Measurements from ENCODE around the gene DICER1.

DNA sequence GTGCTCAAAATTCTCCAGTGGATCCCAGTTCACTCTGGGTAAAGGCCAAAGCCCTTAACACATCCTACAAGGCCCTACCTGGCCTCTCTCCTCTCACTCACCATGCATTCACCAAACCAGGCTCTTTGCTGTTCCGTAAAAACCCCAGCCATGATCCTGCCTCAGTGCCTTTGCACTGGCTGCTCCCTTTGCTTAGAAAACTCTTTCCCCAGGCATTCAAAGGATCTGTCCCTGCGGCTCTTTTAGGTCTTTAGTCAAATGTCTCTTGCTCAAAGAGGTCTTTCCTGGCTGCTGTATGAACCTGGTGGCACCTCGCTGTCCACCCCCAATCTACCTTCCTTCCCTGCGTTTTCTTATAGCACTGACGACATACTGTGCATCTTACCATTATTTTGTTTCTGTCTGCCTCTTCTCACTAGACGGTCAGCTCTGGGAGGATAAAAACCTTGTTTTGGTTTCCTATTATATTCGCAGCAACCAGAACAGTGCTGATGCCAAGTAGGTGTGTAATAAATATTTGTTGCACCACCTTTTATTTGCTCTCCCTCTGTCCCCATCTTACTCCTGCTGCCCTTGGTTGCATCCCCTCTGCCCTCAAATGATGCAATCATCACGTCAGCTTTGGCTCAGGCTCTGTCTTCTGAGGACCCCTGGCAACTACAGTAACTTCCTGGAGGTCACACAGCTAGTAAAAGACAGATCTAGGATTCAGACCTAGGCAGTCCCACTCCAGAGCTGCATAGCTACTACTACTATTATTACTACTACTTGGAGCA is 23.8 kb upstream of the DICER1 start:
- TF ChIP-seq, protein P1, sequence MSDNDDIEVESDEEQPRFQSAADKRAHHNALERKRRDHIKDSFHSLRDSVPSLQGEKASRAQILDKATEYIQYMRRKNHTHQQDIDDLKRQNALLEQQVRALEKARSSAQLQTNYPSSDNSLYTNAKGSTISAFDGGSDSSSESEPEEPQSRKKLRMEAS (IDR thresholded peaks at IDR 0.05), result no peak
- TF ChIP-seq, protein P2, sequence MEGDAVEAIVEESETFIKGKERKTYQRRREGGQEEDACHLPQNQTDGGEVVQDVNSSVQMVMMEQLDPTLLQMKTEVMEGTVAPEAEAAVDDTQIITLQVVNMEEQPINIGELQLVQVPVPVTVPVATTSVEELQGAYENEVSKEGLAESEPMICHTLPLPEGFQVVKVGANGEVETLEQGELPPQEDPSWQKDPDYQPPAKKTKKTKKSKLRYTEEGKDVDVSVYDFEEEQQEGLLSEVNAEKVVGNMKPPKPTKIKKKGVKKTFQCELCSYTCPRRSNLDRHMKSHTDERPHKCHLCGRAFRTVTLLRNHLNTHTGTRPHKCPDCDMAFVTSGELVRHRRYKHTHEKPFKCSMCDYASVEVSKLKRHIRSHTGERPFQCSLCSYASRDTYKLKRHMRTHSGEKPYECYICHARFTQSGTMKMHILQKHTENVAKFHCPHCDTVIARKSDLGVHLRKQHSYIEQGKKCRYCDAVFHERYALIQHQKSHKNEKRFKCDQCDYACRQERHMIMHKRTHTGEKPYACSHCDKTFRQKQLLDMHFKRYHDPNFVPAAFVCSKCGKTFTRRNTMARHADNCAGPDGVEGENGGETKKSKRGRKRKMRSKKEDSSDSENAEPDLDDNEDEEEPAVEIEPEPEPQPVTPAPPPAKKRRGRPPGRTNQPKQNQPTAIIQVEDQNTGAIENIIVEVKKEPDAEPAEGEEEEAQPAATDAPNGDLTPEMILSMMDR (IDR thresholded peaks at IDR 0.05), result no peak
- no peak for TF ChIP-seq KDM5A (IDR thresholded peaks at IDR 0.05)
- TF ChIP-seq ZFP36 (IDR thresholded peaks at IDR 0.05; ENCODE audit: borderline replicate concordance, partially characterized antibody), result no peak
- no peak for TF ChIP-seq ESRRA (IDR thresholded peaks at IDR 0.05; ENCODE audit: borderline replicate concordance, low read length)

All from A549 (cell line).